Smooth muscle cell of the umbilical artery (primary cell): ENCODE results near the gene SFTPA1. TPM values are rescaled to one million over a fixed set of nuclear protein-coding genes. Genes with fewer than 3 reads are reported as not detected.

Experiments used
- total RNA-seq: library from RNA; depleted of rRNA; stranded (reverse); fragments of >200 nt; gene quantifications from 2 replicates; pipeline ENCODE4 v1.2.3, GENCODE V29; 2014

The SFTPA1 gene
- not detected in 2 replicates for total RNA-seq

DNA sequence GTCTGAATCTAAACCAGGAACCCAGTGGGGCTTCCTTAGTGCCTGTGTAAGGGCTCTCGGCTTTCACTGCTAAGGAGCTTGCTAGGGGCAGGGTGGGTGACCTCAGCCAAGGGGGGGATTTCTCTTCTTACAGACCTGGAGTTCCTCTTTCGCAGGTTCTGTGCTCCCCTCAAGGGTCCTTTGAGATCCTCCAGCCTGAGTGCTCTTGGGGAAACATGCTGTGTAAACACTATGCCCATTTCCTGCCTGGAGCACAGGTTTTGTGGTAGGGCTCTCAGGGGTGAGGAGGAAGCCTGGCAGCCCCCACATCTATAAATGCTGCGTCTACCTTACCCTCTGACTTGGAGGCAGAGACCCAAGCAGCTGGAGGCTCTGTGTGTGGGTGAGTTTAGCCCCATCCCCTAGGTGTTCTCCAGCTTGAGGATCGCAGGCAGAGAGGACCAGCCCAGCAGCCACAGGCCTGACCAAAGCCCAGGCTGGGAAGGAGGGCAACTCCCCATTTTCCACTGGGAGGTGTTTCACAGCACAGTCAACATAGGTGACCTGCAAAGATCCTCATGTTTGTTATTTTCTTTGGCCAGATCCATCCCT, at the start of gene SFTPA1:
SFTPA1 (plus strand) TSS at position 339 of the 591 bp plus-strand sequence. CDS start 887 bp downstream, outside the sequence.

Other genes starting within 250 kb of the SFTPA1 start
- 14.3 and 24.5 TPM in 2 replicates for gene ZCCHC24, start 165.3 kb upstream of the SFTPA1 start, total RNA-seq
- 0.30 and 0.46 TPM in 2 replicates for gene EIF5AL1, start 98.4 kb upstream of the SFTPA1 start, total RNA-seq
- gene SFTPA2, start 50.5 kb upstream of the SFTPA1 start, total RNA-seq = not detected in 2 replicates
- gene NUTM2B, start 92.3 kb downstream of the SFTPA1 start, total RNA-seq = under 0.01 and 0.23 TPM in 2 replicates
- gene NUTM2E, start 215.8 kb downstream of the SFTPA1 start, total RNA-seq = 0.05 TPM in 1 of 2 replicates, not detected in the other